Astrocyte of the spinal cord (primary cell): ENCODE data around the gene SRGAP2B.
"Not testable (repeated sequence)": the region's sequence is repeated elsewhere in the genome, so short reads cannot be mapped to it uniquely, and the experiment has no call there.

Experiments
- DNase-seq: peaks from one replicate; pipeline ENCODE4 v3.0.0; 2011; ENCODE audit warnings: low read depth, low spot score
- H3K4me3 ChIP-seq: 2 replicates; pipeline ENCODE4 v1.5.1; 2011; ENCODE audit warnings: low read depth, mild to moderate bottlenecking, low read length, moderate library complexity
- in situ Hi-C: cut with HindIII; loops from 2 replicates; pipeline ENCODE4 v1.10.0; 2017; ENCODE audit warnings: low sequenced_read_pairs

Gene SRGAP2B

DNA sequence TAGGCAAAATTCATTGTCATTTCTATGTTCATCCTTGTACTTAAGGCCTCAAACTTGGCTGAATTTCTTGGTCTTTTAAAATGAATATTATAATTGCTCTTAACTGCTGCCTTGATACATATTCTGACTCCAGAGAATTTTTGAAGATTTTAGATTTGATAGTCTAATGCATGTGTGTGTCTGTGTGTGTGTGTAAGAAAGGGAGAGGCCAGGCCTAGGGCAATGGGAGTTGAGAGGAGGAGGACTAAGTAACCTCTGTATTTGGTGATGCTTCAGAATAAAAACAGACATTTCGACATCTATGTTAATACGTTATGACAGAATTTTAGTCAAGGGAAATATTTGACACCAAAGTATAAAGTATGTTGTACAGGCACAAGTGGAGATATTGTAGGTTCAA is 8.2 kb upstream of the SRGAP2B start:
- in situ Hi-C loops, H3K4me3 ChIP-seq, DNase-seq: not testable (repeated sequence)

- H3K4me3 ChIP-seq, in situ Hi-C loops, DNase-seq: not testable (repeated sequence)
Observed at GRCh38 chr1:145101725-145102124, 6.6 kb upstream of the SRGAP2B start.

DNA sequence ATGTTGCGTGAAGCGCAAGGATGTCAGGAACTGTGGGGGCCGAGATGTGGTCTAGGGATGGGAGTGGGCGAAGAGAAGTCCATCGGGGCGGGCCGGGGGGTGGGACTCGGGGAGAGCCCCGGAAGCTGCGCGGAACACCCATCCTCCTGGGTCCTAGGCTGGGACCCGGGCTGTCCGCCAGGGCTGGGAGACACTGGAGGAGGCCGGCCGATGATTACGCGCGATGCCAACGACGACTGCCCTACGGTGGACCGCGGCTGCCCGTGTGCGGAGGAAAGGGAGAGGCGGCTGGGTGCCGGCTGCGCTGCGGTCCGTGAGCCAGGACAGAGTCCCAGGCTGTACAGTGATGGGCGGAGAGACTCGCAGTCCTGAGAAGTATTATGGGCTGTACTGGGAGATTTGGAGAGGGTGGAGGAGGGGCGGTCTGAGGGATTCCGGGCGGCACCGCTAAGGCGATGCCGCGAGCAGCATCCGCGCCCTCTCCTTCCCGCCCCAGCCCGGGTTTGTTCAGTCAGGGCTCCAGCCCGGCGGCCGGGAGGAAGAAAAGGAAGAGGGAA is 395 bp downstream of the SRGAP2B start:
- H3K4me3 ChIP-seq: peak overlapping the region; percentile 45
- DNase-seq, in situ Hi-C loops: not testable (repeated sequence)

- in situ Hi-C loops: not testable (repeated sequence)
- peak overlapping the region; percentile 37 for H3K4me3 ChIP-seq
Observed at GRCh38 chr1:145093517-145094149, 1.5 kb downstream of the SRGAP2B start.

GRCh38 chr1:145082483-145083255 is 12.5 kb downstream of the SRGAP2B start:
- DNase-seq, in situ Hi-C loops, H3K4me3 ChIP-seq: not testable (repeated sequence)

More at GRCh38 chr1:145093517-145094149, 1.5 kb downstream of the SRGAP2B start:
- DNase-seq: peak; percentile 5

- in situ Hi-C loops, H3K4me3 ChIP-seq, DNase-seq: not testable (repeated sequence)
Observed at GRCh38 chr1:145080193-145080592, 14.9 kb downstream of the SRGAP2B start.

GRCh38 chr1:145079737-145080136 is 15.4 kb downstream of the SRGAP2B start:
- H3K4me3 ChIP-seq, in situ Hi-C loops, DNase-seq: not testable (repeated sequence)

DNA sequence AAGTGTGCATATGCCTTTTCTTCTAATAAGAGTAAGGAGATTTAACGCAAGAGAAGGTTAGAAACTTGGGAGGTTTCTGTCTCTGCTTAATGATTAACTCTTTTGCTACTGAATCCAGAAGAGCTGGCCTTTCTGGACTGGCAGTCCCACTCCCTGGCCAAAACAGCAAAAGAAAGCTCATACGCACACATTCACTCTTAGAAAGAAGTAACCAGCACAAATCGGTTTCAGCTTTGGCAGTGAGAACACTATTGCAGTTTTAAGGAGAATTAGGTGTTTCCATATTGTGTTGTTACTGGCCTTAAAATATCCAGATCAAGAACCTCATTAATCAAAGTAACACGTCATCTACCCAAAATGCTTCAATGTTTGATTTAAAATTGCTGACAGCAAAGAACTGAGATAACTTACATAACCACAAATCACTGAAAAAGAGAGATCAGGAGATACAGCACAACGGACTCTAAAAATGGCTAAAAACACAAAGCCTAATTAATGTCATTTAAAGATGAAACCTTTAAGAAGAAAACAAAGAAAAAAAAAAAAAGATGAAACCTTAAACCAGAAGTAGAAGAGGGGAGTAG is 16.2 kb downstream of the SRGAP2B start:
- DNase-seq, H3K4me3 ChIP-seq, in situ Hi-C loops: not testable (repeated sequence)

- in situ Hi-C loops, DNase-seq, H3K4me3 ChIP-seq: not testable (repeated sequence)
Observed at GRCh38 chr1:145077872-145078786, 17.0 kb downstream of the SRGAP2B start.

GRCh38 chr1:145076877-145077276 is 18.3 kb downstream of the SRGAP2B start:
- H3K4me3 ChIP-seq, DNase-seq, in situ Hi-C loops: not testable (repeated sequence)

GRCh38 chr1:145074021-145074559 is 21.0 kb downstream of the SRGAP2B start:
- DNase-seq, H3K4me3 ChIP-seq, in situ Hi-C loops: not testable (repeated sequence)

DNA sequence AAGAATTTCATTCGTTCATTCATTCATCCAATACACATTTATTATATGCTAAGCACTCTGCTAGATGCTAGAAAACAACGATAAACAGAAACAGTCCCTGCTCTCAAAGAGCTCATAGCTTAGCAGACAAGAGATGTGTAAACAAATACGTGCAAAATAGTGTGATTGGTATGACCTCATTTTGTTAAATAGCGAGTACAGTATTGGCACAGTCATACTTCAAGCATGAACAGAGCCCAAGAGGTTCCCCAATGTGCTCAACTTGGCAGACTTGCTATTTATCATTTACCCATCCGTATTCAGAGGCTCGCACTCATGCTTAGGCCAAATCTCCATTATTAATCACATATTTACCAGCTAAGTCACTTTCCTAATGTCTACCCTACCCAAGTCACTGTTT is 23.6 kb downstream of the SRGAP2B start:
- H3K4me3 ChIP-seq, in situ Hi-C loops, DNase-seq: not testable (repeated sequence)

- DNase-seq, H3K4me3 ChIP-seq, in situ Hi-C loops: not testable (repeated sequence)
Observed at GRCh38 chr1:145066486-145066885, 28.6 kb downstream of the SRGAP2B start.

DNA sequence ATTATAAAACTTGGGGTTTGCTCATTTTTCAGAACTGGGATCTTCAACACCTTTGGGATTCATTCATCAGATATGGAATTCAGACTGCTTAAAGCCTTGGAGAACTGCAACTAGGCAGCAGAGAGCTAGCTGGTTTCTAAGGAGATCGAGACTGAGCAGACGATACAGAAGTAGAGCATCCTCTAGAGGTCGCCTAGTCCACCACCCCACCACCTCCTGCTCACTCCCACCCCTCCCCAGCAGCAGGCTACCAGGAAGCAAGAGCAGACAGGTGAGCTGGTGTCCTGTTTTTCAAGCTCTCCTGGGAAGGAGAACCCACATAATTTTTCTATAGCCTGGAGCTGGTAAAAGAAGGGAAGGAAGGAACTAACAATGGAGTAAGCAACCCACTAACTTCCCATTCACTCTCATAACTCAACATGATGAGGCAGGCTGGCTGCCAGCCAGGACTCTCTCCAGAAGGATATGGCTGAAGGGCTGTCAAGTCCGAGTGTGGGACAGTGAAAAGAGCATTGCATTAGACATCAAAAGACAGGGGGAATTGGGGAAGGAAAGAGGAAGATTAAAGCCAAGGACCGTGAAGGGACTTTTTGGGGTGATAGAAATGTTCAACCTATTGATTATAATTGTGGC is 29.8 kb downstream of the SRGAP2B start:
- H3K4me3 ChIP-seq, DNase-seq, in situ Hi-C loops: not testable (repeated sequence)

- DNase-seq, in situ Hi-C loops, H3K4me3 ChIP-seq: not testable (repeated sequence)
Observed at GRCh38 chr1:145063941-145064648, 31.0 kb downstream of the SRGAP2B start.
